ENCODE data around the gene SLC25A29.
"Not testable (repeated sequence)": the region's sequence is repeated elsewhere in the genome, so short reads cannot be mapped to it uniquely, and the experiment has no call there.

Gene SLC25A29

DNA sequence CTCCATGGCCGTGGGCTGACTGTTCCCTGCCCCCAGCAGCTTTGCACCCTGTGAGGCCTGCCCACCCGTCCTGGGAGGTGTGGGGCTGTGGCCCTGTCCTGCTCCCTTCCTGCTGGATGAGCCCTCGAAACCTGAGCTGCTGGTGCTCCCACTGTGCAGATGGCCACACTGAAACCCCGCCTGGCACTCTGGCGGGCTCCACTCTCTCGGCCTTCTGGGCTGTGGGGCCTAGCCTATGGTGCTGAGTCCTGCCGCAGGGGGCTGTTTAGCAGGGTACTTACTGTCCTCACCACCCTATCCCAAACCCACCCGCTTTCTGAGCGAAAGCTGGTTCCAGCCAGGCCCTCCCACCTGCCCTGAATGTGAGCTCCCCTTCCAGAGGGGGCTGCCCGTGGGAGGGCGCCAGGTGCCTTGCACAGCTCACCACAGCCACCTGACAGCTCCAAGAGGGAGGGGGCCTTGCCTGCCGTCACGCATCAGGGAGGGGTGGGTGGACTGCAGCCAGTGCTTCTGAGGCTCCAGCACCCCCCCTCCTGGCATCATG is 24.2 kb upstream of the SLC25A29 start:
- no peak for DNase-seq

GRCh38 chr14:100330007-100330344 is 23.7 kb upstream of the SLC25A29 start:
- no peak for DNase-seq

DNA sequence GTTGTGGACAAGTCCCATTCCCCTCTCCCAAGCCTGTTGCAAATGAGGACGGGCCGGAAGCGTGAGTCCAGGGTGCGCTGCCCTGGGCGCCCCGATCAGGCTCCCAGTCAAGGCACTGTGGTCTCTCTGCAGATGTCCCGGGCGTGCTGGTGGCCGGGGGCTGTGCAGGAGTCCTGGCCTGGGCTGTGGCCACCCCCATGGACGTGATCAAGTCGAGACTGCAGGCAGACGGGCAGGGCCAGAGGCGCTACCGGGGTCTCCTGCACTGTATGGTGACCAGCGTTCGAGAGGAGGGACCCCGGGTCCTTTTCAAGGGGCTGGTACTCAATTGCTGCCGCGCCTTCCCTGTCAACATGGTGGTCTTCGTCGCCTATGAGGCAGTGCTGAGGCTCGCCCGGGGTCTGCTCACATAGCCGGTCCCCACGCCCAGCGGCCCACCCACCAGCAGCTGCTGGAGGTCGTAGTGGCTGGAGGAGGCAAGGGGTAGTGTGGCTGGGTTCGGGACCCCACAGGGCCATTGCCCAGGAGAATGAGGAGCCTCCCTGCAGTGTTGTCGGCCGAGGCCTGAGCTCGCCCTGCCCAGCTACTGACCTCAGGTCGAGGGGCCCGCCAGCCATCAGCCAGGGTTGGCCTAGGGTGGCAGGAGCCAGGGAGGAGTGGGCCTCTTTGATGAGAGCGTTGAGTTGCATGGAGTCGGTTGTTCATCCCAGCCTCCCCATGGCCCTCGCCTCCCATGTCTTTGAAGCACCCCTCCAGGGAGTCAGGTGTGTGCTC is 23.2 kb upstream of the SLC25A29 start:
- no peak for DNase-seq

GRCh38 chr14:100328495-100329163 is 22.4 kb upstream of the SLC25A29 start:
- no peak for DNase-seq

DNA sequence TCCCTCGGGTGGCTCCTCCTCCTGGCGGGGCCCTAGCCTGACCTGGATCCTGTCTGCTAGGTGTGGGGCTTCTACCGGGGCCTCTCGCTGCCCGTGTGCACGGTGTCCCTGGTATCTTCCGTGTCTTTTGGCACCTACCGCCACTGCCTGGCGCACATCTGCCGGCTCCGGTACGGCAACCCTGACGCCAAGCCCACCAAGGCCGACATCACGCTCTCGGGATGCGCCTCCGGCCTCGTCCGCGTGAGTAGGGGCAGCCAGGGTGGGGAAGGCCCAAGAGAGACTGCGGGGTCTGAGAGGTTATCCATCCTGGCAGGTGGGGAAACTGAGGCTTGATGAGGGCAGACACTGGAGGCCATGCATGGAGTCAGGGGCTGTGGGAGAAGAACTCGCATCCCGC is 20.9 kb upstream of the SLC25A29 start:
- DNase-seq = no peak

DNA sequence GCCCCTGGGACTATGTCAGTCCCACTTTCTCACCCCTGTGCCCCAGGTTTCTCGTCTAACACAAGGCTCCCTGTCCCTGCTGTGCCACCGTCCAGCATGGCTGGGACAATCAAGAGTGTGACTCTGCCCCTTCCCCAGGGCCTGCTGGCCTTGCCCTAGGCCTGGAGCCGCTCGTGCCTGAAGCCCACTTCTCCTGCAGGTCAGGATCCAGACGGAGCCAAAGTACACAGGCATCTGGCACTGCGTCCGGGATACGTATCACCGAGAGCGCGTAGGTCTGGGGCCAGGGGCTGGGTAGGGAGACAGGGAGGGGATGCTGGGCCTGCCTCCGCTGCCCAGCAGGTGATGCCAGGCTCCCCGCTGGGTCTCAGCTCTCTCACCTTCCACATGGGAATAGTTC is 19.7 kb upstream of the SLC25A29 start:
- no peak for DNase-seq

GRCh38 chr14:100325231-100325632 is 19.0 kb upstream of the SLC25A29 start:
- DNase-seq = no peak

- no peak for DNase-seq
Measured at GRCh38 chr14:100323942-100324307, 17.7 kb upstream of the SLC25A29 start.

DNA sequence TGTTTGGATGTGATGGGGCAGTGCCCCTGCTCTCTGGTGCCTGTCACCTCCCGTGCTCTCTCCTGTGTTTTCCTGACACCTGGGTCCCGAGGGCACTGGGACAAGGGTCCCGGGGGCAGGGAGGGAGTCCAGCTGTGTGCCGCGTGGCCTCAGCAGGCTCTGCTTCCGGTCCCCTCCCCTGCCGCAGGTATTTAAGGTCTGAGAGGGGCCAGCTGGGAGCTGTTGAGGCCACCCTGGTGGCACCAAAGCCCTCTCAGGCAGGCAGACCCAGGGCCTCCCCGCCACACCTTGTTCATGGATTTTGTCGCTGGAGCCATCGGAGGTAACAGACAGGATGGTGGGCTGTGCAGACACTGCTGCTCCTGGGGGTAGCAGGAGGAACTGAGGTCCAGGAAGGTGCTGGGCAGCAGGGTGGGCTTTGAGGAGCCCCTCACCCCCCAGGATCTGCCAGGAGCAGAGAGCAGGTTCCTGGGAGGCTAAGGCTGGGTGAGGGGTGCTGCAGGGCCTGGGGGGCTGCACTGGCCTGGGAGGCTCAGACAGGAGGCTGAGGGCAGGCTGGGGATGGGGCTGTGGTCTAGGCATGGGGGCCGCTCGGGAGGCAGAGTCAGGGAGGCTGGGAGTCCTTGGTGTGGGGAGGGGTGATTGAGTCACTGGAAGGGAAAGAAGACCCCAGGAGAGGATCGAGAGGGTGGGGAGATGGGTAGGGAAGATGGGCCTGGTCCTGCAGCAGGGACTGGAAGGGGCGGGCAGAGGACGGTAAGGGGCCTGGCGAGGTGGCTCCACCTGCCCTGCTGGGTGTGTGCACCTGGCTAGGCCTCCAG is 17.1 kb upstream of the SLC25A29 start, which contains the start of gene SLC25A47:
SLC25A47 (plus strand) TSS at position 219 of the 821 bp plus-strand sequence; CDS start at position 295, 76 bp downstream.
- DNase-seq = no peak

DNA sequence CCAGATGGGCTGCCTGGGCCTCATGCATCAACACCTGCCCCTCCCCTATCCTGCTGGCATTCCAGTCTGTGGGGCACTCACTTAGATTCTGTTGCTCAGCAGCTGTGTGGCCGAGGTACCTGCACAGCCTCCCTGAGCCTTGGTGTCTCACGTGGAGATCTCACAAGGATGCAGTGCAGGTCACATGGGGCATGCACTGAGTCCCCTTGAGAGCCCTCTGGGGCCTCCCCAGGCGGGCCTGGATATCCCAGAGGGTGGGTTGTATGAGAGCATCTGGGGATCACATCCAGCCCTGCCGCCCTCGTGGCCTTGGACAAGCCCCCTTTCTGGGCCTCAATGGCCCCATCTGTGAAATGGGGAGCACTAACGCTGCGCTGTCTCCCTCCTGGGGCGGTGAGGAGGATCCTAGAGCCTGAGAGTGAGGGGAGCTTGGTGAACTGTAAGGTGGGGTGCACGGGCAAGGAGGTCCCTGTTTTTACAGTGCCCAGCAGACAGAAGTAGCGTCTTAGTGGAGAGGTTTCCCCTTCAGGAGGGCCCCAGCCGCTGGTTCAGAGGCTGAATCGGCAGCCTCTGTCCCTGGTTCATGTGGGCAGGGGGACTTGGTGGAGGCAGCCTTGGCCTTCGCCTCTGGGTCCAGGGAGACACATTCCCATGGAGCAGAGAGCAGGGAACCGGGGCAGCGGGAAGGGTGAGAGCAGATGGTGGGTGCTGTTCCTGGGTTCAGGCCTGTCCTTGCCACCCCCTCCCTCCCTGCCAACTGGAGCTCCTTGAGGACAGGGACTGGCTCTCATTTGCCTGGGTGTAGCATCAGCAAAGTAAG is 16.1 kb upstream of the SLC25A29 start:
- DNase-seq = no peak

GRCh38 chr14:100321473-100322137 is 15.4 kb upstream of the SLC25A29 start:
- DNase-seq = no peak

GRCh38 chr14:100320157-100320856 is 14.1 kb upstream of the SLC25A29 start:
- no peak for DNase-seq

DNA sequence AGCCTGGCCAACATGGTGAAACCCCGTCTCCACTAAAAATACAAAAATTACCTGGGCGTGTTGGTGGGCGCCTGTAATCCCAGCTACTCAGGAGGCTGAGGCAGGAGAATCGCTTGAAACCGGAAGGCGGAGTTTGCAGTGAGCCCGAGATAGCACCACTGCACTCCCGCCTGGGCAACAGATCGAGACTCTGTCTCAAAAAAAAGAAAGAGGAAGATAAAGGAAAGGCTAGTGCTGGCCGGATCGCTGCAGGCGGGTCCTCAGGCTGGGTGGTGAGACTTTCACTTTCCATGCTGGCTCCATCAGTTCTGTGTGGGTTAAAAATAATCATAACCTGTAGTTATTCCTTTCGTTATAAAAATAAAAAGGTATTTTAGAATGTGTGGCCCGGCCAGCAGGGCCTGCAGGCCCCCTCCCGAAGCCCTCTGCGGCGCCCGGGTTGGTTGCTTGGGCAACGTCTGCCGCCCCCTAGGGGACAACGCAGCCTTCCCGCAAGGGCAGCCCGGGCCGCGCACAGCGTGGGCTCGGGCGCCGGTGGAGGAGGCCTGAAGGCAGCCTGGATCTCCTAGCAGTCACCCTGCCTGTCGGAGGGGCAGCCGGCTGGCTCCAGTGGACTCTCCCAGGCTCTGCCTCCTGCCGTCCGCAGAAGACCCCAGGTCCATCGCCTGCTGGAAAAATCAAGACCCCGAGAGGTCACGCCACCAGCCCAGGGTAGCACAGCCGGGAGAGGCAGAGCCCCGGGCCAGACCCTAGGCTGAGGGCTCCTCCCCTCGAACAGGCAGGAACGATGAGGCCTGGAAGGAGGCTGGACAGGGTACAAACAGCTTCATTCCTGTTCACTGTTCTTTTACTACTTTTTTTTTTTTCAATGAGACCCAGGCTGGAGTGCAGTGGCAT is 11.9 kb upstream of the SLC25A29 start:
- DNase-seq = peak; percentile 72

DNA sequence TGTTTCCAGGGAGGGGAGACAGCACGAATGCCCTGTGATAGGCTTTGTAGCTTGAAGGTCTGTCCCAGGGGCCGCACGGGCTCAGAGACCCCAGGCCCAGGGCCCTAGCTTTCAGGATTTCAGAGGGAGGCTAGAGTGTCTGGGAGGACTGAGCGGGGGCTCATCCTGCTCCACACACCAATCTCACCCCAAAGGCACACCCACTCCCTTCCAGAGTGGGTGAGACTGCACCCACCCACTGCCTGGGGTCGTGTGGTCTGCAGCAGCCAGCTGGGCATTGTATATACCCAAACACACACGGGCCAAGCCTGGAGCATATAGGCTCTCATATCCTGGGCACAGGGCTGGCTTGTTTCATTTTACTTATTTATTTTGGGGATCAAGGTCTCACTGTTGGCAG is 11.1 kb upstream of the SLC25A29 start:
- no peak for DNase-seq

GRCh38 chr14:100314724-100315123 is 8.5 kb upstream of the SLC25A29 start:
- DNase-seq = no peak

DNA sequence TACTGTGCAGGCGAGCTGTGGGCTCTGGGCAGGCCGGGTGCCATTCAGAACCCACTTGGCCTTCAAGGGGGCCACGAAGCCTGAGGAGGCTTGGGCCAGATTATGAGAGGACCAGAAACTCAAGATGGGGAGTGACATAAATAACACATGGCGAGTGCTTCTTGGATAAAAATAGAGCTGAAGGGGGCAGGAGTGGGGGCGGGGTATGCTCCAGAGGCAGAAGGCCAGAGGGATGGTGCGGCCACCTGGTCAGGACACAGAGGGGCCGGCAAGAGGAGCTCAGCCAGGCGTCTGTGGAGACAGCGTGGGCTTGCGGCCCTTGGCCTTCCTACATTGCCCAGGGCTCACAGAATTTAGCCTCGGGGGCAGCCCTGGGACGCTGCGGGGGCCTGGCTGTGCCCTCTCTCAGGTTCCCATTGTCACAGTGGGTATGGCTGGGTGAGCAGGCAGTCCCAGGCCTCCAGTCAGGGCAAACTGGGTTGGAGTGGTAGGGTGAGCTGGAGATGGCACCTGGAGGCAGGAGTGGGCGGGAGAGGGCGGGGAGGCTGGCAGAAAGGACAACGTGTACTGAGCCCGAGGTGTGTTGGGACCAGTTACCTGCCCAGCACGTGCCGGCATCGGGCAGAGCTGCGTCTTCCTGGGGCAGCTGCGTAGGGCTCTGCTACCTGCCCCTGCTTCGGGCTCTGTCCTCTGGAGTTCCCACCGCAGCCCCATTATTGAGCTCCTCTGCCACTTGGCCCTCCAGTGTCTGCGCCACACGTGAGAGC is 7.4 kb upstream of the SLC25A29 start:
- no peak for DNase-seq

GRCh38 chr14:100312877-100313400 is 6.7 kb upstream of the SLC25A29 start:
- no peak for DNase-seq

GRCh38 chr14:100312110-100312876 is 6.0 kb upstream of the SLC25A29 start:
- DNase-seq = not testable (repeated sequence)

Measured in CD4-positive, alpha-beta T cell treated with Interleukin-17A for 1 hour (primary cell).